GM12878 (cell line): ENCODE measurements around the gene CYP3A4. TPM values are rescaled to one million over a fixed set of nuclear protein-coding genes. Genes with fewer than 3 reads are reported as not detected.

Source experiments
- ATAC-seq: fragments of 200-7000 bp; cut with Tn5 transposase; 3 replicates; pipeline ENCODE4 v1.9.1; 2020; ENCODE audit warnings: mild to moderate bottlenecking, moderate library complexity
- BruUV-seq: library from RNA; stranded (reverse); fragments of 400-500 nt; replicated peaks from 2 replicates; lab custom pipeline; 2021; lab: Mats Ljungman, UMichigan
- CTCF ChIA-PET: fragments of 300-600 bp; sonication (Branson Sonifier 250); formaldehyde crosslinking; extraction: SDS; loops from one replicate; lab custom pipeline; 2021; ENCODE audit warnings: inconsistent platforms; lab: Yijun Ruan, JAX
- POLR2A ChIA-PET: fragments of 350-600 bp; formaldehyde crosslinking; extraction: SDS; loops from one replicate; lab custom pipeline; 2021; ENCODE audit warnings: inconsistent platforms; lab: Charles Lee
- RAD21 ChIA-PET: fragments of 300-600 bp; sonication (Branson Sonifier 250); formaldehyde crosslinking; loops from one replicate; lab custom pipeline; 2023; ENCODE audit warnings: antibody characterized with exemption; ENCODE audit not compliant: unreplicated experiment; lab: Charles Lee
- SMC1A ChIA-PET: fragments of 300-600 bp; sonication (Branson Sonifier 250); formaldehyde crosslinking; loops from one replicate; lab custom pipeline; 2023; ENCODE audit not compliant: unreplicated experiment, uncharacterized antibody; lab: Charles Lee
- DNase-seq: peaks from one replicate; pipeline ENCODE4 v3.0.0-alpha.2; 2011; ENCODE audit warnings: low read depth, low spot score
- FAIRE-seq: peaks from 3 replicates; lab custom pipeline; 2011; peaks lifted over from hg19 to GRCh38; lab: Jason Lieb, UNC
- H2AFZ ChIP-seq: 2 replicates; pipeline ENCODE4 v1.6.0; 2011; ENCODE audit warnings: low read depth, low read length, control low read depth; ENCODE audit not compliant: control insufficient read depth
- H3K27ac ChIP-seq: 2 replicates; pipeline ENCODE4 v1.5.1; 2011; ENCODE audit warnings: control low read depth; ENCODE audit not compliant: control insufficient read depth, insufficient read depth
- H3K27me3 ChIP-seq, 2 experiments: replicated peaks in 1 of 2; 2 replicates each; pipeline versions ENCODE4 v1.6.0 to v1.6.1; 2011; ENCODE audit warnings: low read length in 1 of 2; ENCODE audit not compliant: control insufficient read depth in 2 of 2, insufficient read depth in 2 of 2
- H3K36me3 ChIP-seq, 2 experiments: 2 replicates each; pipeline ENCODE4 v1.5.1; 2011; ENCODE audit warnings: low read length in 1 of 2; ENCODE audit not compliant: control insufficient read depth in 2 of 2, insufficient read depth in 2 of 2
- H3K4me1 ChIP-seq: 2 replicates; pipeline ENCODE4 v1.6.1; 2011; ENCODE audit warnings: mild to moderate bottlenecking, low read length, moderate library complexity, mixed read lengths; ENCODE audit not compliant: control insufficient read depth, insufficient read depth
- H3K4me2 ChIP-seq: 2 replicates; pipeline ENCODE4 v1.6.0; 2011; ENCODE audit warnings: control low read depth; ENCODE audit not compliant: control insufficient read depth, insufficient read depth
- H3K4me3 ChIP-seq: fragments of 200-600 bp; sonication (generic); 2 replicates; pipeline ENCODE4 v1.5.1; 2016
- H3K79me2 ChIP-seq: 2 replicates; pipeline ENCODE4 v1.6.0; 2011; ENCODE audit warnings: low read length; ENCODE audit not compliant: control insufficient read depth, insufficient read depth
- H3K9ac ChIP-seq: 2 replicates; pipeline ENCODE4 v1.8.0; 2011; ENCODE audit warnings: low read length, control low read depth, mixed read lengths; ENCODE audit not compliant: control insufficient read depth, insufficient read depth
- H3K9me3 ChIP-seq: replicated peaks from 3 replicates; pipeline ENCODE4 v1.5.1; 2011; ENCODE audit warnings: mild to moderate bottlenecking, low read length; ENCODE audit not compliant: control insufficient read depth, insufficient read depth
- H4K20me1 ChIP-seq: 2 replicates; pipeline ENCODE4 v1.6.0; 2011; ENCODE audit not compliant: control insufficient read depth, insufficient read depth
- CHD4 ChIP-seq: fragments of 200-600 bp; sonication (generic); IDR thresholded peaks from 2 replicates; pipeline ENCODE4 v1.6.1; 2016; ENCODE audit warnings: mild to moderate bottlenecking
- RAD21 ChIP-seq: IDR thresholded peaks from 2 replicates; pipeline ENCODE4 v1.6.1; 2011; ENCODE audit warnings: mild to moderate bottlenecking, low read depth, low read length, moderate library complexity; ENCODE audit not compliant: insufficient read depth
- RB1 ChIP-seq: fragments of 450-650 bp; formaldehyde crosslinking; IDR thresholded peaks from 2 replicates; pipeline ENCODE4 v1.6.1; 2017; ENCODE audit warnings: mild to moderate bottlenecking, borderline replicate concordance
- RUNX3 ChIP-seq: IDR thresholded peaks from 2 replicates; pipeline ENCODE4 v1.6.1; 2012; ENCODE audit warnings: low read length, inconsistent platforms
- SRF ChIP-seq, 2 experiments: IDR thresholded peaks; 2 replicates each; pipeline ENCODE4 v1.6.1; 2011; ENCODE audit warnings: low read depth in 2 of 2, low read length in 2 of 2, mild to moderate bottlenecking in 1 of 2, moderate library complexity in 1 of 2
- TARDBP ChIP-seq: IDR thresholded peaks from 2 replicates; pipeline ENCODE4 v1.6.1; 2016; ENCODE audit warnings: borderline replicate concordance
- WRNIP1 ChIP-seq: IDR thresholded peaks from 2 replicates; pipeline ENCODE4 v1.6.1; 2011; ENCODE audit warnings: low read depth, low read length, improper control_type of control experiment, borderline replicate concordance
- YBX1 ChIP-seq: fragments of 450-650 bp; IDR thresholded peaks from 2 replicates; pipeline ENCODE4 v1.6.1; 2016; ENCODE audit warnings: antibody characterized with exemption
- YY1 ChIP-seq: IDR thresholded peaks from 2 replicates; pipeline ENCODE4 v1.6.1; 2011; ENCODE audit warnings: low read depth, mild to moderate bottlenecking, low read length
- ZNF622 ChIP-seq: fragments of 450-650 bp; IDR thresholded peaks from 2 replicates; pipeline ENCODE4 v1.6.1; 2017; ENCODE audit warnings: mild to moderate bottlenecking, inconsistent platforms
- ZSCAN29 ChIP-seq: fragments of 450-650 bp; IDR thresholded peaks from 2 replicates; pipeline ENCODE4 v1.6.1; 2017; ENCODE audit warnings: mild to moderate bottlenecking, moderate library complexity
- WGBS: methylation state at CpG from one replicate; pipeline ENCODE4 v1.1.6; 2016; ENCODE audit warnings: low lambda C conversion rate; ENCODE audit not compliant: insufficient replicate concordance, insufficient coverage; ENCODE audit errors: missing lambda C conversion rate; 5-methylcytosine and 5-hydroxymethylcytosine counted together
- in situ Hi-C: fragments of 300-500 bp; cut with MboI; formaldehyde crosslinking; loops from 9 replicates; pipeline ENCODE4 v1.14.3; 2018; ENCODE audit warnings: mixed read lengths
- intact Hi-C: fragments of 100-400 bp; cut with micrococcal nuclease; formaldehyde crosslinking; loops from one replicate; pipeline ENCODE4 v1.14.2; 2022; ENCODE audit not compliant: unreplicated experiment
- polyA plus RNA-seq, 11 experiments: library from polyadenylated mRNA; depleted of rRNA in 4 of 11; unstranded in 6 of 11; stranded (reverse) in 5 of 11; fragments of >200 nt; fragmentation: Nextera tagmentation in 4 of 11; fragmentation: Illumina TruSeq in 1 of 11; extraction: Ambion mirVana in 4 of 11; extraction: Trizol in 1 of 11; gene quantifications; 1 replicate in 1 of 11; 2 replicates in 10 of 11; pipeline versions ENCODE4 v1.2.1 to v1.2.3, GENCODE V29; 2011 to 2016; ENCODE audit warnings: inconsistent platforms in 2 of 11, missing spikeins in 2 of 11, low read depth in 1 of 11
- total RNA-seq, 4 experiments: library from RNA; depleted of rRNA in 3 of 4; stranded (reverse); fragments of >200 nt in 3 of 4; fragmentation: Illumina TruSeq in 1 of 4; extraction: Trizol in 1 of 4; gene quantifications; 2 replicates each; pipeline versions ENCODE4 v1.2.1 to v1.2.3, GENCODE V29; 2013 to 2021
- TF ChIP-seq, protein P1 (sequence below): fragments of 450-650 bp; IDR thresholded peaks from 2 replicates; pipeline ENCODE4 v1.6.1; 2016; ENCODE audit warnings: mild to moderate bottlenecking
- TF ChIP-seq, protein P2 (sequence below): fragments of 450-650 bp; IDR thresholded peaks from 2 replicates; pipeline ENCODE4 v1.6.1; 2017; ENCODE audit warnings: mild to moderate bottlenecking, moderate library complexity

The CYP3A4 gene
- total and polyA plus RNA-seq, 10 of the 15 experiments (the other 5 are each of a cell fraction or from before 2014, with no cell fraction given) = 0.02 to 0.21 (median 0.04) TPM; not detected in 7

DNA sequence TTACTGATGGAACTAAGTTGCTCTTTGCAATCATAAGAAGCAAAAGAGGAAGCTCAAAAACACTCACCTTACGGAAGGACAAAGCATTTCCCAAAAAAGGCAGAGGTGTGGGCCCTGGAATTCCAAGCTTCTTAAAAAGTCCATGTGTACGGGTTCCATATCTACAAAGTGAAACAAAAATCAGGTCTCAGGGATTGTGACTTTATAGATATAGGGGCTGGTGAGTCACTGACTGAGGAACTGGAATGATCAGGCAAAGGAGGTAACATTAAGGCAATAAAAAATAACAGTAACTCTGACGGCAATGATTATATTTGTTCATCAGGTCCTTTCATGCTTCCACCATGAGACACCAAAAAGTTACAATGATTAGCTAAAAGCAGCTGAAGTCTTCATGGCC, 53.0 kb downstream of the CYP3A4 start:
- Histone ChIP-seq H3K36me3 (no peaks in the 10 kb centered on the region), H3K27me3 (no peaks in the 10 kb centered on the region), H3K4me3 (no peak overlapping the region), H3K27ac (no peak overlapping the region), H3K9ac (no peak overlapping the region), H3K9me3 (no peaks in the 10 kb centered on the region; the same call in 2 of the 3 replicates), H2AFZ (no peak overlapping the region), H4K20me1 (no peaks in the 10 kb centered on the region), H3K79me2 (no peaks in the 10 kb centered on the region), H3K4me2 (no peak overlapping the region), H3K4me1 (no peaks in the 10 kb centered on the region)
- POLR2A ChIA-PET = no interaction called here
- CTCF ChIA-PET = interaction anchor here (0.6 kb wide), 1 partner anchor 15 kb away, joined by 3 read pairs; no protein-coding TSS in a partner anchor
- RAD21 ChIA-PET = no interaction called here
- in situ Hi-C loops = no loop called here
- intact Hi-C loops = no loop called here
- 20% methylated on average over 3 of the region's 3 CpGs for WGBS
- SMC1A ChIA-PET = no interaction called here
- no peak for TF ChIP-seq ZNF622
- TF ChIP-seq CHD4 = no peak
- TF ChIP-seq, protein P1, sequence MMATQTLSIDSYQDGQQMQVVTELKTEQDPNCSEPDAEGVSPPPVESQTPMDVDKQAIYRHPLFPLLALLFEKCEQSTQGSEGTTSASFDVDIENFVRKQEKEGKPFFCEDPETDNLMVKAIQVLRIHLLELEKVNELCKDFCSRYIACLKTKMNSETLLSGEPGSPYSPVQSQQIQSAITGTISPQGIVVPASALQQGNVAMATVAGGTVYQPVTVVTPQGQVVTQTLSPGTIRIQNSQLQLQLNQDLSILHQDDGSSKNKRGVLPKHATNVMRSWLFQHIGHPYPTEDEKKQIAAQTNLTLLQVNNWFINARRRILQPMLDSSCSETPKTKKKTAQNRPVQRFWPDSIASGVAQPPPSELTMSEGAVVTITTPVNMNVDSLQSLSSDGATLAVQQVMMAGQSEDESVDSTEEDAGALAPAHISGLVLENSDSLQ = no peak
- no peak for TF ChIP-seq YBX1
- no peak for TF ChIP-seq YY1
- no peak for TF ChIP-seq TARDBP
- TF ChIP-seq ZSCAN29 = no peak
- ATAC-seq = no peak
- FAIRE-seq = no peak
- no peak for DNase-seq
- no TSS peak for BruUV-seq

DNA sequence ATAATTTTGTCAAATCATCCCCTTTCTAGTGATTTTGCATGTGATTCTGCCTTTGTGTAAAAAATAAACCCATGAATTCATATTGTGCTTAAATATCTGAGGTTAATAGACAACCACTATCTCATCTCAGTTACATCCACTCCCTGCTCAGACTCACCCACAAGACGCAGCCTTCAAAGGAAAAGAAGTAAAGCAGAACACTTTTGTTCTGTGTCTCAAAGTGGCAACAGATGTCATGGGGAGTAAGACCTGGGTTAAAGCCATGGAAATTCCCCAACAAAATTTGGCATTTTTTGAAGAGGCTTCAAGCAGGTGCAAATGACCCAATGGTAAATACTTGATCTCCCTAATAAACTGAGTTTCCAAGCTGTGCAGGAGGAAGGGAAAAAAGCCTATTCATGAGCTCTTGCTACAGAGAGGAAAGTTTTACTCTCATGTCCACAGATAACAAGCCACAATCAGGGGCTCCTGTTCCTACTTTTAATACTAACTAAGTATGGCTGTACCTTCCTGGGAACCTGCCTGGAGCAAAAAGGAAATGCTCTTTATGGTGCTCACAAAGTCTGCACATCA, 53.7 kb downstream of the CYP3A4 start:
- POLR2A ChIA-PET = no interaction called here
- FAIRE-seq = no peak
- TF ChIP-seq, protein P2, sequence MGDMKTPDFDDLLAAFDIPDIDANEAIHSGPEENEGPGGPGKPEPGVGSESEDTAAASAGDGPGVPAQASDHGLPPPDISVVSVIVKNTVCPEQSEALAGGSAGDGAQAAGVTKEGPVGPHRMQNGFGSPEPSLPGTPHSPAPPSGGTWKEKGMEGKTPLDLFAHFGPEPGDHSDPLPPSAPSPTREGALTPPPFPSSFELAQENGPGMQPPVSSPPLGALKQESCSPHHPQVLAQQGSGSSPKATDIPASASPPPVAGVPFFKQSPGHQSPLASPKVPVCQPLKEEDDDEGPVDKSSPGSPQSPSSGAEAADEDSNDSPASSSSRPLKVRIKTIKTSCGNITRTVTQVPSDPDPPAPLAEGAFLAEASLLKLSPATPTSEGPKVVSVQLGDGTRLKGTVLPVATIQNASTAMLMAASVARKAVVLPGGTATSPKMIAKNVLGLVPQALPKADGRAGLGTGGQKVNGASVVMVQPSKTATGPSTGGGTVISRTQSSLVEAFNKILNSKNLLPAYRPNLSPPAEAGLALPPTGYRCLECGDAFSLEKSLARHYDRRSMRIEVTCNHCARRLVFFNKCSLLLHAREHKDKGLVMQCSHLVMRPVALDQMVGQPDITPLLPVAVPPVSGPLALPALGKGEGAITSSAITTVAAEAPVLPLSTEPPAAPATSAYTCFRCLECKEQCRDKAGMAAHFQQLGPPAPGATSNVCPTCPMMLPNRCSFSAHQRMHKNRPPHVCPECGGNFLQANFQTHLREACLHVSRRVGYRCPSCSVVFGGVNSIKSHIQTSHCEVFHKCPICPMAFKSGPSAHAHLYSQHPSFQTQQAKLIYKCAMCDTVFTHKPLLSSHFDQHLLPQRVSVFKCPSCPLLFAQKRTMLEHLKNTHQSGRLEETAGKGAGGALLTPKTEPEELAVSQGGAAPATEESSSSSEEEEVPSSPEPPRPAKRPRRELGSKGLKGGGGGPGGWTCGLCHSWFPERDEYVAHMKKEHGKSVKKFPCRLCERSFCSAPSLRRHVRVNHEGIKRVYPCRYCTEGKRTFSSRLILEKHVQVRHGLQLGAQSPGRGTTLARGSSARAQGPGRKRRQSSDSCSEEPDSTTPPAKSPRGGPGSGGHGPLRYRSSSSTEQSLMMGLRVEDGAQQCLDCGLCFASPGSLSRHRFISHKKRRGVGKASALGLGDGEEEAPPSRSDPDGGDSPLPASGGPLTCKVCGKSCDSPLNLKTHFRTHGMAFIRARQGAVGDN = no peak
- TF ChIP-seq RB1 = no peak
- TF ChIP-seq RAD21 = no peak
- no peak for TF ChIP-seq WRNIP1
- TF ChIP-seq SRF (IDR thresholded peaks at IDR 0.05; ENCODE audit: low read depth in 2 of 2, low read length in 2 of 2) = no peak
- TF ChIP-seq RUNX3 = no peak

More for the DNA sequence above, 53.7 kb downstream of the CYP3A4 start:
- ChIA-PET RAD21 (no interaction called here), CTCF (no interaction called here), SMC1A (no interaction called here)
- DNase-seq = no peak
- intact Hi-C loops = no loop called here
- Histone ChIP-seq H4K20me1 (no peaks in the 10 kb centered on the region), H3K36me3 (no peaks in the 10 kb centered on the region), H3K4me1 (no peaks in the 10 kb centered on the region), H2AFZ (no peak overlapping the region), H3K27ac (no peak overlapping the region), H3K9ac (no peak overlapping the region), H3K27me3 (no peaks in the 10 kb centered on the region), H3K4me2 (no peak overlapping the region), H3K79me2 (no peaks in the 10 kb centered on the region), H3K9me3 (no peaks in the 10 kb centered on the region; the same call in 2 of the 3 replicates), H3K4me3 (no peak overlapping the region)
- 14% methylated on average over 1 of the region's 1 CpG for WGBS
- no TSS peak for BruUV-seq
- in situ Hi-C loops = no loop called here
- no peak for ATAC-seq
